Panc1 (cell line): ENCODE data around the gene ASAP2. TPM values are rescaled to one million over a fixed set of nuclear protein-coding genes. Genes with fewer than 3 reads are reported as not detected.

Experiments
- ATAC-seq: fragments of 200-7000 bp; cut with Tn5 transposase; 2 replicates; pipeline ENCODE4 v1.9.1; 2020; ENCODE audit warnings: mild to moderate bottlenecking, moderate library complexity
- BruUV-seq: library from RNA; stranded (reverse); fragments of 400-500 nt; replicated peaks from 2 replicates; lab custom pipeline; 2021; lab: Mats Ljungman, UMichigan
- CTCF ChIA-PET: fragments of 300-600 bp; sonication (Branson Sonifier 250); formaldehyde crosslinking; loops from one replicate; lab custom pipeline; 2022; ENCODE audit warnings: antibody characterized with exemption; lab: Charles Lee
- POLR2A ChIA-PET: fragments of 300-600 bp; sonication (Branson Sonifier 250); formaldehyde crosslinking; loops from one replicate; lab custom pipeline; 2022; ENCODE audit warnings: antibody characterized with exemption; lab: Charles Lee
- DNase-seq: peaks from one replicate; pipeline ENCODE4 v3.0.0-alpha.2; 2010; ENCODE audit warnings: low read depth, low spot score
- H3K27ac ChIP-seq: 2 replicates; pipeline ENCODE4 v1.5.1; 2011; ENCODE audit warnings: mild to moderate bottlenecking, low read length, inconsistent platforms
- H3K27me3 ChIP-seq: fragments of 200-500 bp; sonication (Bioruptor generic); 2 replicates; pipeline ENCODE4 v1.6.0; 2014; ENCODE audit warnings: low read length, inconsistent platforms; ENCODE audit not compliant: control insufficient read depth, insufficient read depth
- H3K36me3 ChIP-seq: fragments of 200-500 bp; sonication (Bioruptor generic); 2 replicates; pipeline ENCODE4 v1.5.1; 2014; ENCODE audit warnings: inconsistent platforms, mild to moderate bottlenecking, low read length, moderate library complexity; ENCODE audit not compliant: control insufficient read depth, insufficient read depth
- H3K4me1 ChIP-seq: 2 replicates; pipeline ENCODE4 v1.5.1; 2011; ENCODE audit warnings: inconsistent platforms, mild to moderate bottlenecking, low read length, moderate library complexity; ENCODE audit not compliant: control insufficient read depth, insufficient read depth
- H3K4me3 ChIP-seq, 2 experiments: 2 replicates each; pipeline ENCODE4 v1.5.1; 2011 to 2012; ENCODE audit warnings: low read depth in 2 of 2, low read length in 2 of 2, mild to moderate bottlenecking in 2 of 2, inconsistent platforms in 1 of 2, moderate library complexity in 1 of 2
- H3K9me3 ChIP-seq: fragments of 200-500 bp; sonication (Bioruptor generic); 2 replicates; pipeline ENCODE4 v1.5.1; 2014; ENCODE audit warnings: low read depth, mild to moderate bottlenecking, inconsistent platforms, low read length, moderate library complexity; ENCODE audit not compliant: control insufficient read depth, insufficient read depth
- CTCF ChIP-seq: fragments of 450-650 bp; IDR thresholded peaks from 2 replicates; pipeline ENCODE4 v1.5.1; 2017; ENCODE audit warnings: mild to moderate bottlenecking
- POLR2AphosphoS5 ChIP-seq: IDR thresholded peaks from 2 replicates; pipeline ENCODE4 v1.6.1; 2012; ENCODE audit warnings: mild to moderate bottlenecking, low read depth, low read length, moderate library complexity
- REST ChIP-seq, 2 experiments: IDR thresholded peaks; 2 replicates each; pipeline ENCODE4 v1.6.1; 2011 to 2012; ENCODE audit warnings: low read depth in 2 of 2, control low read depth in 1 of 2, low read length in 1 of 2, mild to moderate bottlenecking in 1 of 2, moderate library complexity in 1 of 2; ENCODE audit not compliant: insufficient read depth in 1 of 2
- SIN3A ChIP-seq: IDR thresholded peaks from 2 replicates; pipeline ENCODE4 v1.6.1; 2012; ENCODE audit warnings: low read depth, mild to moderate bottlenecking, low read length, moderate library complexity, borderline replicate concordance; ENCODE audit not compliant: insufficient read depth
- TCF7L2 ChIP-seq: IDR thresholded peaks from 2 replicates; pipeline ENCODE4 v1.6.1; 2011; ENCODE audit warnings: mild to moderate bottlenecking, low read depth, low read length, inconsistent platforms
- in situ Hi-C: cut with HindIII; loops from 2 replicates; pipeline ENCODE4 v1.10.0; 2016; ENCODE audit warnings: low sequenced_read_pairs, low pct_unique_long_range_greater_than_20kb
- intact Hi-C: fragments of 100-400 bp; cut with micrococcal nuclease; formaldehyde crosslinking; loops from one replicate; pipeline ENCODE4 v1.10.0; 2022; ENCODE audit not compliant: unreplicated experiment
- total RNA-seq: library from RNA; stranded (reverse); gene quantifications from one replicate; pipeline ENCODE4 v1.2.1, GENCODE V29; 2021; ENCODE audit not compliant: unreplicated experiment

The ASAP2 gene
- total RNA-seq, 1 experiment from 2014 or later: 107 TPM

GRCh38 chr2:9262671-9263171, 56.1 kb downstream of the ASAP2 start:
- POLR2A ChIA-PET: no interaction called here
- no peaks in the 10 kb centered on the region for H3K9me3 ChIP-seq
- no TSS peak for BruUV-seq
- H3K36me3 ChIP-seq: no peaks in the 10 kb centered on the region
- no peak; the same call in 1 of the 2 replicates for TF ChIP-seq CTCF
- TF ChIP-seq POLR2AphosphoS5: no peak
- no peak for TF ChIP-seq TCF7L2
- TF ChIP-seq SIN3A: no peak
- no peak for TF ChIP-seq REST (IDR thresholded peaks at IDR 0.05; ENCODE audit: insufficient read depth in 1 of 2, low read depth in 2 of 2, low read length in 1 of 2)
- H3K4me3 ChIP-seq: peak overlapping the region in 1 of 2 experiments; percentile 29; a peak in 2 of 4 replicates
- intact Hi-C loops (no loop called here), in situ Hi-C loops (no loop called here)
- peaks cover 84% of the 10 kb centered on the region for H3K4me1 ChIP-seq
- CTCF ChIA-PET: no interaction called here
- H3K27ac ChIP-seq: peak overlapping the region; percentile 89
- no peak for DNase-seq
- peak; percentile 40 for ATAC-seq
- no peaks in the 10 kb centered on the region for H3K27me3 ChIP-seq

DNA sequence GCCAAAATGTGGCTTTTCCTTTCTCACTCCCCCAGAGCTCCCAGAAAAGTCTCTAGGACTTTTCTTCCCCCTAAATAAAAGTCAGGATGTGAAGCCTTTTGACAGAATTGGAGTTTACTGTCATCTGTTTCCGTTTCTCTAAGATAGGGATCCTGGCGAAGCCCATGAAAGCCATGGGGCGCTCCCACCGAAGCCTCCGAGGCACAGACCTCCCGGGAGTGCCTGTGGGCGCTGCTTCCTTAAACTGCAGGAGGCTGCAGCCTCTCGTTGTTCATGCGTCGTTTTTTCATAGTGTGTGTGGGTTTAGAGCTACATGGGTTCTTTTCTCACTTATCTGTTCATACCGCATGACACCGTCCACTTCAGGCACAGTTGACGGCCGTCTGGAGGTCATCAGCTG, 56.8 kb downstream of the ASAP2 start:
- intact Hi-C loops (no loop called here), in situ Hi-C loops (no loop called here)
- Histone ChIP-seq H3K27ac (peak overlapping the region; percentile 89), H3K27me3 (no peaks in the 10 kb centered on the region), H3K4me3 (peak overlapping the region in 1 of 2 experiments; percentile 29; a peak in 2 of 4 replicates), H3K9me3 (no peaks in the 10 kb centered on the region), H3K36me3 (no peaks in the 10 kb centered on the region), H3K4me1 (peaks cover 83% of the 10 kb centered on the region)
- BruUV-seq: no TSS peak
- TF ChIP-seq CTCF: no peak
- no peak for TF ChIP-seq TCF7L2
- no peak for TF ChIP-seq REST (IDR thresholded peaks at IDR 0.05; ENCODE audit: insufficient read depth in 1 of 2, low read depth in 2 of 2, low read length in 1 of 2)
- TF ChIP-seq SIN3A: no peak
- TF ChIP-seq POLR2AphosphoS5: no peak
- DNase-seq: no peak
- ChIA-PET POLR2A (interaction anchor here (0.6 kb wide), 1 partner anchor 10 kb away, joined by 9 read pairs; no protein-coding TSS in a partner anchor), CTCF (interaction anchor here (0.7 kb wide), 1 partner anchor 55 kb away, joined by 3 read pairs; no protein-coding TSS in a partner anchor)
- ATAC-seq: no peak
